Upper lobe of left lung (tissue), 4 donors: ENCODE data around the gene ITGB1BP1.

ENCODE experiments used
- EP300 ChIP-seq, 4 donors: sonication (generic); formaldehyde crosslinking; IDR thresholded peaks; one replicate each; pipeline ENCODE4 v1.5.1; 2017; ENCODE audit warnings: antibody characterized with exemption in 4 of 4, control low read depth in 2 of 4
- POLR2A ChIP-seq, 4 donors: fragments of 450-650 bp; IDR thresholded peaks; one replicate each; pipeline ENCODE4 v1.5.1; 2016 to 2017; ENCODE audit warnings: antibody characterized with exemption in 4 of 4, mild to moderate bottlenecking in 2 of 4
- POLR2AphosphoS5 ChIP-seq, 2 donors: sonication (generic); formaldehyde crosslinking; IDR thresholded peaks; one replicate each; pipeline ENCODE4 v1.5.1; 2017; ENCODE audit warnings: antibody characterized with exemption in 2 of 2
- TF ChIP-seq, protein P1 (sequence below), 6 experiments: fragments of 450-650 bp in 4 of 6; fragments of 200-600 bp in 2 of 6; sonication (generic) in 2 of 6; IDR thresholded peaks; one replicate each; pipeline ENCODE4 v1.5.1; 2016 to 2019; ENCODE audit warnings: antibody characterized with exemption in 6 of 6

DNA sequence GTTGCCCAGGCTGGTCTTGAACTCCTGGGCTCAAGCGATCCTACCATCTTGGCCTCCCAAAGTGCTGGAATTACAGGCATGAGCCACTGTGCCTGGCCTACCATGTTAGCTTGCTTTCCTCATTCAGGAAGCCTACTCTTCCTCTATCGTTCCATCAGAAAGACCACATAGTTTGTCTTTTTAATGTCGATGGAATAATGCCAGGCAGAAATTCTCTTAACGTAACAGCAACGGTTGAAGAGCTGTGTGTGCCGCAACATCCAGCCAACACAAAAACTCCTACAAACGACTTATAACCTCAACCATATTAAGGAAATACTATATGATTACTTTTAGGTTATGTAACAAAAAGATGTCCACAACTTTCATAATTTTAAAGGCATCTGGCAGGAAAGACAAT lies 10.5 kb downstream of the ITGB1BP1 start:
- TF ChIP-seq, protein P1, sequence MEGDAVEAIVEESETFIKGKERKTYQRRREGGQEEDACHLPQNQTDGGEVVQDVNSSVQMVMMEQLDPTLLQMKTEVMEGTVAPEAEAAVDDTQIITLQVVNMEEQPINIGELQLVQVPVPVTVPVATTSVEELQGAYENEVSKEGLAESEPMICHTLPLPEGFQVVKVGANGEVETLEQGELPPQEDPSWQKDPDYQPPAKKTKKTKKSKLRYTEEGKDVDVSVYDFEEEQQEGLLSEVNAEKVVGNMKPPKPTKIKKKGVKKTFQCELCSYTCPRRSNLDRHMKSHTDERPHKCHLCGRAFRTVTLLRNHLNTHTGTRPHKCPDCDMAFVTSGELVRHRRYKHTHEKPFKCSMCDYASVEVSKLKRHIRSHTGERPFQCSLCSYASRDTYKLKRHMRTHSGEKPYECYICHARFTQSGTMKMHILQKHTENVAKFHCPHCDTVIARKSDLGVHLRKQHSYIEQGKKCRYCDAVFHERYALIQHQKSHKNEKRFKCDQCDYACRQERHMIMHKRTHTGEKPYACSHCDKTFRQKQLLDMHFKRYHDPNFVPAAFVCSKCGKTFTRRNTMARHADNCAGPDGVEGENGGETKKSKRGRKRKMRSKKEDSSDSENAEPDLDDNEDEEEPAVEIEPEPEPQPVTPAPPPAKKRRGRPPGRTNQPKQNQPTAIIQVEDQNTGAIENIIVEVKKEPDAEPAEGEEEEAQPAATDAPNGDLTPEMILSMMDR (IDR thresholded peaks at IDR 0.05) = no peak
- TF ChIP-seq POLR2A (IDR thresholded peaks at IDR 0.05) (no peak), POLR2AphosphoS5 (IDR thresholded peaks at IDR 0.05) (no peak), EP300 (IDR thresholded peaks at IDR 0.05) (no peak)
